PC-9 (cell line): ENCODE measurements around the gene PDS5B. TPM values are rescaled to one million over a fixed set of nuclear protein-coding genes. Genes with fewer than 3 reads are reported as not detected.
"Not testable (repeated sequence)": the region's sequence is repeated elsewhere in the genome, so short reads cannot be mapped to it uniquely, and the experiment has no call there.

Experiments
- BruUV-seq: library from RNA; stranded (reverse); fragments of 400-500 nt; replicated peaks from 2 replicates; lab custom pipeline; 2021; lab: Mats Ljungman, UMichigan
- CTCF ChIA-PET: fragments of 300-600 bp; sonication (Branson Sonifier 250); formaldehyde crosslinking; loops from one replicate; lab custom pipeline; 2022; ENCODE audit warnings: antibody characterized with exemption; lab: Charles Lee
- POLR2A ChIA-PET: fragments of 300-600 bp; sonication (Branson Sonifier 250); formaldehyde crosslinking; loops from one replicate; lab custom pipeline; 2022; ENCODE audit warnings: antibody characterized with exemption; ENCODE audit not compliant: unreplicated experiment; lab: Charles Lee
- DNase-seq, 2 experiments: peaks; one replicate each; pipeline versions ENCODE4 v3.0.0 to v3.0.0-alpha.2; 2015 to 2022; ENCODE audit warnings: mixed read lengths in 1 of 2
- H2AFZ ChIP-seq: fragments of 200-600 bp; sonication (generic); 2 replicates; pipeline ENCODE4 v1.8.1; 2017; ENCODE audit warnings: antibody characterized with exemption
- H3F3A ChIP-seq: fragments of 200-600 bp; sonication (generic); 2 replicates; pipeline ENCODE4 v1.8.1; 2017; ENCODE audit warnings: antibody characterized with exemption, mild to moderate bottlenecking, low read depth; ENCODE audit not compliant: insufficient read depth
- H3K27ac ChIP-seq: fragments of 200-600 bp; sonication (generic); 2 replicates; pipeline ENCODE4 v1.6.1; 2016; ENCODE audit warnings: mixed run types
- H3K27me3 ChIP-seq: fragments of 200-600 bp; sonication (generic); 2 replicates; pipeline ENCODE4 v1.6.1; 2016; ENCODE audit warnings: low read depth, mixed run types; ENCODE audit not compliant: insufficient read depth
- H3K36me3 ChIP-seq: fragments of 200-600 bp; sonication (generic); 2 replicates; pipeline ENCODE4 v1.6.1; 2016; ENCODE audit warnings: low read depth, mixed run types
- H3K4me1 ChIP-seq: fragments of 200-600 bp; sonication (generic); replicated peaks from 2 replicates; pipeline ENCODE4 v1.6.1; 2016; ENCODE audit warnings: mixed run types; ENCODE audit not compliant: insufficient read depth
- H3K4me2 ChIP-seq: fragments of 200-600 bp; sonication (generic); 2 replicates; pipeline ENCODE4 v1.6.1; 2017; ENCODE audit warnings: mixed run types
- H3K4me3 ChIP-seq: fragments of 200-600 bp; sonication (generic); 2 replicates; pipeline ENCODE4 v1.6.1; 2016; ENCODE audit warnings: mixed run types
- H3K79me2 ChIP-seq: fragments of 200-600 bp; sonication (generic); 2 replicates; pipeline ENCODE4 v1.6.1; 2017; ENCODE audit warnings: low read depth, mixed run types
- H3K9me2 ChIP-seq: fragments of 200-600 bp; sonication (generic); 2 replicates; pipeline ENCODE4 v1.8.1; 2017; ENCODE audit warnings: mild to moderate bottlenecking; ENCODE audit not compliant: insufficient read depth
- H3K9me3 ChIP-seq: fragments of 200-600 bp; sonication (generic); 2 replicates; pipeline ENCODE4 v1.8.1; 2016; ENCODE audit warnings: low read depth; ENCODE audit not compliant: insufficient read depth
- H4K20me1 ChIP-seq: fragments of 200-600 bp; sonication (generic); 2 replicates; pipeline ENCODE4 v1.8.1; 2017; ENCODE audit not compliant: insufficient read depth
- EZH2 ChIP-seq: fragments of 200-600 bp; sonication (generic); IDR thresholded peaks from 2 replicates; pipeline ENCODE4 v1.8.0; 2017; ENCODE audit warnings: antibody characterized with exemption, low read depth
- intact Hi-C: fragments of 100-400 bp; cut with micrococcal nuclease; formaldehyde crosslinking; loops from one replicate; pipeline ENCODE4 v1.10.0; 2022; ENCODE audit not compliant: unreplicated experiment
- total RNA-seq: library from RNA; stranded (reverse); gene quantifications from 2 replicates; pipeline ENCODE4 v1.2.3, GENCODE V29; 2021
- TF ChIP-seq, protein P1 (sequence below): fragments of 200-600 bp; sonication (generic); conservative IDR thresholded peaks from 2 replicates; pipeline ENCODE4 v1.6.1; 2017; ENCODE audit warnings: mixed run types, antibody characterized with exemption, mild to moderate bottlenecking, moderate library complexity

The PDS5B gene
- total RNA-seq, 1 experiment from 2014 or later, result 37.6 TPM

DNA sequence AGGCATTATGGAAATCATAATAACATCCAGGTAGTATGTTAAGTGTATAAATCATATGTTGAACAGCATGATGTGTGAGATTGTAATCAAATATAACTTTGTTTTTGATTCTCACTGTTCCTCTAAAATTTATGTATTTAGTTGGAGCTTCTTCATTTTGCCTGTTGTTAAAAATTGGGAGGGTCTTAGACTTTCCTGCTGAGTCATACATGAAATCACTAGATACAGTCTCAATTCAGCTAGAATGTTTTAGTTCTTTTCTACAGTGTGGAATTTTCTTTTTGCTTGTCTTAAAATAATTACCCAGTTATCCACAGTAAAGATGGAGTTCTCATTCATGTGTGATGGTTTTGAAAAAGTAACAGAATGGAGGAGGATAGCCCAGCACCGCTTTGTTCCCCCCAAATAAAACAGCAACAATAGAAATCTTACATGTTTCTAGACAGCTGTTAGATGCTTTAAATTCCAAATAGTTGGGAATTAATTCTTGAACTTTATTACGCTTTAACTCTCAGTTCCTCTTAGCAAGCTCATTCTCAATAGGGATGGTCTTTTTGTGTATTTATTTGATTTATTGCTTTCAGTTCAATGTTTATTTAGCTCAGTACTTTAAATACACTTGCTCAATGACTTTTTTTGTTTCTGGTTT is 109.5 kb downstream of the PDS5B start:
- no peak for TF ChIP-seq EZH2
- TF ChIP-seq, protein P1, sequence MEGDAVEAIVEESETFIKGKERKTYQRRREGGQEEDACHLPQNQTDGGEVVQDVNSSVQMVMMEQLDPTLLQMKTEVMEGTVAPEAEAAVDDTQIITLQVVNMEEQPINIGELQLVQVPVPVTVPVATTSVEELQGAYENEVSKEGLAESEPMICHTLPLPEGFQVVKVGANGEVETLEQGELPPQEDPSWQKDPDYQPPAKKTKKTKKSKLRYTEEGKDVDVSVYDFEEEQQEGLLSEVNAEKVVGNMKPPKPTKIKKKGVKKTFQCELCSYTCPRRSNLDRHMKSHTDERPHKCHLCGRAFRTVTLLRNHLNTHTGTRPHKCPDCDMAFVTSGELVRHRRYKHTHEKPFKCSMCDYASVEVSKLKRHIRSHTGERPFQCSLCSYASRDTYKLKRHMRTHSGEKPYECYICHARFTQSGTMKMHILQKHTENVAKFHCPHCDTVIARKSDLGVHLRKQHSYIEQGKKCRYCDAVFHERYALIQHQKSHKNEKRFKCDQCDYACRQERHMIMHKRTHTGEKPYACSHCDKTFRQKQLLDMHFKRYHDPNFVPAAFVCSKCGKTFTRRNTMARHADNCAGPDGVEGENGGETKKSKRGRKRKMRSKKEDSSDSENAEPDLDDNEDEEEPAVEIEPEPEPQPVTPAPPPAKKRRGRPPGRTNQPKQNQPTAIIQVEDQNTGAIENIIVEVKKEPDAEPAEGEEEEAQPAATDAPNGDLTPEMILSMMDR, result no peak
- CTCF ChIA-PET, result interaction anchor here (1.3 kb wide), 1 partner anchor 27 kb away, joined by 5 read pairs; no protein-coding TSS in a partner anchor
- no TSS peak for BruUV-seq
- DNase-seq, result no peak
- no peaks in the 10 kb centered on the region; the same call in 1 of the 2 replicates for H3F3A ChIP-seq
- H3K79me2 ChIP-seq, result no peaks in the 10 kb centered on the region
- POLR2A ChIA-PET, result no interaction called here
- intact Hi-C loops, result loop anchor here (10.0 kb wide), 1 partner anchor 319 kb away; the partner anchor contains the start of gene KL
- H3K36me3 ChIP-seq, result peaks cover 6% of the 10 kb centered on the region
- no peaks in the 10 kb centered on the region; the same call in 1 of the 2 replicates for H3K9me3 ChIP-seq
- no peak overlapping the region for H3K4me3 ChIP-seq
- no peak overlapping the region for H2AFZ ChIP-seq
- peak overlapping the region; percentile 8; the same call in 1 of the 2 replicates for H3K27ac ChIP-seq
- no peaks in the 10 kb centered on the region for H3K4me1 ChIP-seq
- no peaks in the 10 kb centered on the region for H3K9me2 ChIP-seq
- H4K20me1 ChIP-seq, result 0 out of 2 replicates have a peak, but pooled peaks cover 2% of the 10 kb centered on the region
- no peaks in the 10 kb centered on the region for H3K27me3 ChIP-seq
- no peak overlapping the region for H3K4me2 ChIP-seq

DNA sequence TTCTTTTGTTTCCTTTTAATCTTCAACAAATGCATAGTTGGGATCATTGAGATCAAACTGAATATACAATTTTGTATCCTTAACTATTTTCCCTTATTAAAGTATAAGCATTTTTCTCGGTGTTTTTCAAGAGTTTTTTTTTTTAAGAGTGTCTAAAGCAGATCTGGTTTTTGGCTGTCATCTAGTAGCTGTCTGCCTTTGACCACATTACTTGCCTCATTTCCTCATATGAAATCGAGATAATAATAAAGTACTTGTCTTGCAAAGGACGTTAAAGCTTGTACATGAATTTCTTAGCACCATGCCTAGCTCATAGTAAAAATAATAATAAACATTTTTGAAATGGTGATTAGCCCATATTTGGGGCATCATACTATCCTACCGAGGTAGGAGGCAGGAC is 121.2 kb downstream of the PDS5B start:
- H3K79me2 ChIP-seq, result no peaks in the 10 kb centered on the region; the same call in 1 of the 2 replicates
- H3K27ac ChIP-seq, result no peak overlapping the region
- peaks cover 55% of the 10 kb centered on the region for H3K36me3 ChIP-seq
- BruUV-seq, result no TSS peak
- CTCF ChIA-PET, result interaction anchor here (0.7 kb wide), 1 partner anchor 108 kb away, joined by 3 read pairs; no protein-coding TSS in a partner anchor
- TF ChIP-seq, protein P1, result no peak
- no peak for TF ChIP-seq EZH2
- POLR2A ChIA-PET, result no interaction called here
- no peaks in the 10 kb centered on the region for H3K9me2 ChIP-seq
- no peak overlapping the region for H3K4me3 ChIP-seq
- no peaks in the 10 kb centered on the region for H3K27me3 ChIP-seq
- H3F3A ChIP-seq, result no peaks in the 10 kb centered on the region
- no peak overlapping the region for H2AFZ ChIP-seq
- no peak for DNase-seq
- H3K4me1 ChIP-seq, result no peaks in the 10 kb centered on the region
- intact Hi-C loops, result no loop called here
- H3K9me3 ChIP-seq, result no peaks in the 10 kb centered on the region
- H3K4me2 ChIP-seq, result no peak overlapping the region
- no peaks in the 10 kb centered on the region for H4K20me1 ChIP-seq

DNA sequence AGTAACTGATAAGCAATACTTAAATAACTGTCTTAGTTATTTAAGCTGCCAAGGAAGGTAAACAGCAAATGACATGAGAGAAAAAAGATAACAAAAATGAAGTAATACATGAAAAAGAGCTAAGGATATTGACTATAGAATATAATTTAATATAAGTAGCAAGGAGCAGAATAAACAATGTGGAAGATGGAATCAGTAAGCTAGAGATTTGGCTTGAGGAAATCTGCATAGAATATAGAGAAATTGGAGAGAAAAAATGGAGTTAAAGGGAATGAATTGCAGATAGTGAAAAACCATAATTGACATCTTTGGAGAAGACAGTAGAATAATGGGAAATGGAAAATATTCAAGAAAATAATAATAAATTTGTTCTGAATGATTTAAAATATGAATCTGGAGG is 127.1 kb downstream of the PDS5B start:
- no peak for DNase-seq
- CTCF ChIA-PET, result no interaction called here
- no peaks in the 10 kb centered on the region for H3K9me2 ChIP-seq

DNA sequence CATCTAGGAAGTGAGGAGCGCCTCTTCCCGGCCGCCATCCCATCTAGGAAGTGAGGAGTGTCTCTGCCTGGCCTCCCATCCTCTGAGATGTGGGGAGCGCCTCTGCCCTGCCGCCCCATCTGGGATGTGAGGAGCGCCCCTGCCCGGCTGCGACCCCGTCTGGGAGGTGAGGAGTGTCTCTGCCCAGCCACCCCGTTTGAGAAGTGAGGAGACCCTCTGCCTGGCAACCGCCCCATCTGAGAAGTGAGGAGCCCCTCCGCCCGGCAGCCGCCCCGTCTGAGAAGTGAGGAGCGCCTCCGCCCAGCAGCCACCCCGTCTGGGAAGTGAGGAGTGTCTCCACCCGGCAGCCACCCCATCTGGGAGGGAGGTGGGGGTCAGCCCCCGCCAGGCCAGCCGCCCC is 129.9 kb downstream of the PDS5B start:
- H3K27ac ChIP-seq, POLR2A ChIA-PET, H3K27me3 ChIP-seq, DNase-seq, H2AFZ ChIP-seq, H3K4me3 ChIP-seq, H3K4me1 ChIP-seq, CTCF ChIA-PET, H3K4me2 ChIP-seq, H3K79me2 ChIP-seq, intact Hi-C loops, BruUV-seq, H3F3A ChIP-seq, H4K20me1 ChIP-seq, H3K9me2 ChIP-seq: not testable (repeated sequence)
- peaks cover 28% of the 10 kb centered on the region; the same call in 1 of the 2 replicates for H3K36me3 ChIP-seq
- peaks cover 14% of the 10 kb centered on the region; the same call in 1 of the 2 replicates for H3K9me3 ChIP-seq

More for the DNA sequence above, 127.1 kb downstream of the PDS5B start:
- H4K20me1 ChIP-seq, result no peaks in the 10 kb centered on the region
- peaks cover 41% of the 10 kb centered on the region; the same call in 1 of the 2 replicates for H3K36me3 ChIP-seq
- H3F3A ChIP-seq, result no peaks in the 10 kb centered on the region
- H3K9me3 ChIP-seq, result peaks cover 14% of the 10 kb centered on the region; the same call in 1 of the 2 replicates
- H3K4me3 ChIP-seq, result no peak overlapping the region
- BruUV-seq, result no TSS peak
- H3K4me1 ChIP-seq, result no peaks in the 10 kb centered on the region
- no peak overlapping the region for H3K27ac ChIP-seq
- H3K27me3 ChIP-seq, result no peaks in the 10 kb centered on the region
- no peaks in the 10 kb centered on the region; the same call in 1 of the 2 replicates for H3K79me2 ChIP-seq
- H3K4me2 ChIP-seq, result no peak overlapping the region
- intact Hi-C loops, result no loop called here
- POLR2A ChIA-PET, result no interaction called here
- H2AFZ ChIP-seq, result no peak overlapping the region
- TF ChIP-seq, protein P1, result no peak
- TF ChIP-seq EZH2, result no peak
